Left hindlimb (tissue), 1 donor: ENCODE measurements around the gene TLK2.
"Not testable (repeated sequence)": the region's sequence is repeated elsewhere in the genome, so short reads cannot be mapped to it uniquely, and the experiment has no call there.

ENCODE experiments used
- DNase-seq: peaks from one replicate; pipeline ENCODE4 v3.0.0-alpha.2; 2018

Gene TLK2

GRCh38 chr17:62562656-62563055, 84.0 kb downstream of the TLK2 start:
- DNase-seq = no peak

DNA sequence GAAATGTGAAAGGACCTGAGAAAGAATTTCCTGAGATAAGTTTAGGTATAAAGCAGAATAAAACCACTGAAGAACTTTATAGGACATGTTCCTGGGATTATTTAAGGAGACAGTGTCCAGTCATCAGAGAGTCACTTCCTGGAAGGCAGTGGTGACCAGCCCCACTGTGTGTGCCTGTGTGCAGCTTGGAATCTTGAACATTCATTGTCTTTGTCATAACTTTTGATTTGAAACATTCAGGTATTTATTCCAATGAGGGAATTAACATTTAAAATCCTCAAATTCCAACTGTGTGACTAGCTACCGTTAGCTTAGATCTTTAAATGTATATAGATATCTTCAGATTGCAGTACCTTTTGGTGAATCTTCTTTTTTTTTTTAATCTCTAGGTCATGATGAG, 87.2 kb downstream of the TLK2 start:
- DNase-seq = no peak

DNA sequence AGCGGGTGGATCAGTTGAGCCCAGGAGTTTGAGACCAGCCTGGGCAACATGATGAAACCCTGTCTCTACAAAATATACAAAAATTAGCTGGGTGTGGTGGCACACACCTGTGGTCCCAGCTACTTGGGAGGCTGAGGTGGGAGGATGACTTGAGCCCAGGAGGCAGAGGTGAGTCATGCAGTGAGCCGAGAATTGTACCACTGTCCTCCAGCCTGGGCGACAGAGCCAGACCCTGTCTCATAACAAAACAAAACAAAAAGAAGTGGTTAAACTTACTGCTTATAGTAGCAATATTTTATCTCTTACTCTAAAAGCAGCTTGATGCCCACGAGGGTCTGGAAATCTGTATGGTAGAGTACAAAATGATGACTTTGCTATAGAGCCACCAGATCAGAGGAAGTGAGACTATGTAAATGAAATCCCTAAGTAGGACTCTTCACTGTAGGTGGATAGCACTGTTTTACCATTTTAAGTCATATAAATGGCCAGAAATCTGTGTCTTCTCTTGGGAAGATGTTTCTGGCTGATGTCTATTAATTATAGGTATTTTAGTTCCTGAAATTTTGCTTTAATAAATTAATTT, 88.5 kb downstream of the TLK2 start:
- DNase-seq = no peak

DNA sequence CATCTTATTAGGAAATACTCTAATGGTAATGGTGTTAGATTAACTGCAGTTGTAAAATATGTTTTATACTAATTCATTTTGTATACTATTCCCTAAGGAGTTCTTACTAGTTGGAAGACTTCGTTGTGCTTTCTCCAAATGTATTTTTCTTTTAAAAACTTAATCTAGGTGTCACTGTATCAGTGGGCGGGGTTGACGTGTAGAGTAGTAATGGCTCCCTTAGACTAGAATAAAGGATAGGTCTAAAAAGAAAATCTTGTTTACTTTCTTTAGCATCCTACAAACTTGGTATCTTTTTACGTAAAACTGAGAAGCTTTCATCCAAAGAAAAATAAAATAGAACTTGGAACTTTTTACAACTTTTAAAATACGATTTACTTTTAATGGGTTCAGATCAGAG, 93.9 kb downstream of the TLK2 start:
- no peak for DNase-seq

- no peak for DNase-seq
Measured at GRCh38 chr17:62572888-62573401, 94.3 kb downstream of the TLK2 start.

DNA sequence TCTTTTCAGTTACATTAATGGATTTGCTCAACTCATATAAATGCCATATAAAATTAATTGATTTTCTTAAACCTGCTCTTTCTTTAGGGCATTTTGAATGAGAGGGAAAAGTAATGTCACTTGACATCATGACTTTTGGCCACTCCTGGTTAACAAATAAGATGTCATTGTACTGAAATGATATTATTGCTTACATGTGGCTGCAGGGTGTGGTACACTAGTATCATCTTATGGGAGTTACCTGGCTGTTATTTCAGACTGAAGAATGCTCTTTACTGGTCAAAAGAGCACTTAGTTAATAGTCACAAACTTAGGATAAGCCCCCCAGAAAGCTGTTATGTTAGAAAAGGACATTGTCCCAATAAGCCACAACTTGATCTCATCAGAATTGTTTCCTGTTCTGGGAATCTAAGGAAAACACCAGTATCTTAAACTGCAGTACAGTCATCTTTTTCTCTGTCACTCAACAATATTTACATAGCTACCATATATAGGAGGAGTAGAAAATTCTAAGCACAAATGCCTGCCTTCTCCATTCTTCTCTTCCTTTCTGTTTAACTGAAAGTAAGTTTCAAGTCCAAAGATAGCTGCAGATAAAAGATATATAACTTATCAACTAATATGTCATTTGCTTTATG, 95.0 kb downstream of the TLK2 start:
- DNase-seq = no peak

- DNase-seq = no peak
Measured at GRCh38 chr17:62576382-62576781, 97.8 kb downstream of the TLK2 start.

GRCh38 chr17:62578757-62579487, 100.3 kb downstream of the TLK2 start:
- no peak for DNase-seq

DNA sequence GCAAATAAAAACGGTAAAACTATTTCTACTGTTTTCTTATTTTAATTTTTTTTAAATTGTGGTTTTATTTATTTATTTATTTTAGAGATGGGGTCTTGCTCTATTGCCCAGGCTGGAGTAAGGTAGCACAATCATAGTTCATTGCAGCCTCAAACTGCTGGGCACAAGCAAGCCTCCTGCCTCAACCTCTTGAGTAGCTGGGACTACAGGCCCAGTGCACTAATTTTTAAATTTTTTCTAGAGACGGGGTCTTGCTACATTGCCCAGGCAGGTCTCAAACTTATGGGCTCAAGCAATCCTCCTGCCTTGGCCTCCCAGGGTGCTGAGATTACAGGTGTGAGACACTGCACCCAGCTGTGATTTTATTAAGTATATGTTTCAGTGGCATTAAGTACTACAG, 102.3 kb downstream of the TLK2 start:
- no peak for DNase-seq

- no peak for DNase-seq
Measured at GRCh38 chr17:62581764-62582163, 103.1 kb downstream of the TLK2 start.

- no peak for DNase-seq
Measured at GRCh38 chr17:62587554-62587953, 108.9 kb downstream of the TLK2 start.

DNA sequence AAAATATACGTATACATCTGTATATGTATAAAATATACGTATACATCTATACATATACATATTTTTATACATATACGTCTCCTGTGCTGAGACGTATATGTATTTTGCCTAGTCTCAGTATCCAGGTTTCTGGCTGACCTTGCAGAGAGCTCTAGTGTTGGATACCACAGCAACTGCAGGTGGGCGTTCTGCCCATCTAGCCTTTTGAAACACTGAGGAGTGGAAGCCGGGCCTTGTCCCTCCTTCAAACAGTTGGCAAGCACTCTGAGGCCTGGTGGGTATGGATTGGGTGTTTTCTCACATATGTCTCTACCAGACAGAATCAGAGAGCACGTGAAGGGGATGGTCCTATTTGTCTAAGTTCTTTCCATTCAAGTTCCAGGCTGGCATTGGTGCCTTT, 109.5 kb downstream of the TLK2 start:
- DNase-seq = no peak

DNA sequence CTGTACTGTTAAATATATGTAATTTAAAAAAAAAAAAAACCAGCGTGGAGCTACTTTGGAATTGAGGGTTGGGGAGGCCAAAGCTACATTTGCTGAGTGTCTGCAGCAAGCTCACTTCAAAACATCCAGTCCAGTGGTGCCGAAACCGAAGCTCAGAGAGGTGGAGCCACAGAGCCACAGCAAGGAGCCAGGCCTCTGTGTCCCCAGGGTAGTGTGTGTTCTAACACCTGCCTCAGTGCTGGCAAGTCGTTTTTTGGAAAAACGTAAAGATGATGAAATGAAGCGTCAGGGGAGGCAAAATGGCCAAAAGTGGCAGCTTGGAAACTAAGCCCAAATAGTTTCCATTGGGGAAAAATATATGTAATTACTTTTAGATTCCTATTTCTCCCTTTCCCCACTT, 112.7 kb downstream of the TLK2 start:
- peak; percentile 51 for DNase-seq

GRCh38 chr17:62591822-62592221, 113.2 kb downstream of the TLK2 start:
- DNase-seq = not testable (repeated sequence)

GRCh38 chr17:62592341-62593099, 113.9 kb downstream of the TLK2 start:
- DNase-seq = no peak

DNA sequence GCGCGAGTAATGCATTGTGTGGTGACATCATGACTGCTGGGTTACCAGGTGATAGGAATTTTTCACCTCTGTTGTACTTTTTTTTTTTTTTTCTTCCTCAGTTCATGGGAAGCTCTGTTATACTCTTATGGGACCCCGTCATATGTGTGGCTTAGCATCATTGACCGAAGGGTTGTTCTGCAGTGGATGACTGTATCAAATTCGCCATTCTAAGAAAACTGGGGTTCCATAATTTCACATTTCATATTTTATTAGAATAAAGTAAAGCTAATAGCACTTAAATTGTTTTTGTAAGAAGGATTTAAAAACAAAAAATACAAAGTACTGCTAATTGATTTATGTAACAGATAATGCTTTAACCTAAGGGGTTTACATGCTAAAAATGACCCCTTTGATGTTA, 116.9 kb downstream of the TLK2 start:
- no peak for DNase-seq

DNA sequence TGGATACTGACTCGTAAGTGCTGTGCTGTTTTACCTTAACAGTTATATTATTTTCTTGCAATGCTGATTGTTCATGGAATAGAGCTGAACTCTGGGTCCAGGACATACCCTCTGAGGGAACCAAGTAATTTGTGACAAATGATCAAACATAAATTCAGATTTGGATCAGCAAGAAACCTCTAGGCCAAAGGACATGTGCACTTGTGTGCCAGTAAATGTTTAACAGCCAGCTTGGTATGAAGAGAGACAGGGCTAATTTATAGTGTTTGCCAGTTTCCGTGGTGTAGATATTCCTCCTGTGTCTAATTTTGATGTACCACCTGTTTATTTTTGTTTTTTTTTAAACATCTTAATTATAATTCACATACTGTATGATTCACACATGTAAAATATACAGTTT, 118.0 kb downstream of the TLK2 start:
- no peak for DNase-seq

DNA sequence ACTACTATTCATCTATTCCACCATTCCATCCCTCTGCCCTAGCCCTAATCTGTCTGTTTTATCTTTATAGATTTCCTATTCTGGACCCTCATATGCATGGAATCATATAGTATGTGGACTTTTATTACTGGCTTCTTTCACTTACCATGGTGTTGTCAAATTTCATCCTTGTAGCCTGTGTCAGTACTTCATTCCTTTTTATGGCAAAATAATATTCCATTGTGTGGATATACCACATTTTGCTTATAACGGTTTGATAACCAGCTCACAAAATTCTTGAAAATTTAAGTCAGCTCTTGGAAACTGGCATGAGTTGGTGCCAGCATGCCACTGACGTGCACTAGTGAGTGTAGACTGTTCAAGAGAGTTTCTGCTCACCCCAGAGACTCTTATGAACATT, 118.5 kb downstream of the TLK2 start:
- no peak for DNase-seq

GRCh38 chr17:62597920-62598319, 119.3 kb downstream of the TLK2 start:
- no peak for DNase-seq

GRCh38 chr17:62599964-62600657, 121.5 kb downstream of the TLK2 start:
- no peak for DNase-seq

DNA sequence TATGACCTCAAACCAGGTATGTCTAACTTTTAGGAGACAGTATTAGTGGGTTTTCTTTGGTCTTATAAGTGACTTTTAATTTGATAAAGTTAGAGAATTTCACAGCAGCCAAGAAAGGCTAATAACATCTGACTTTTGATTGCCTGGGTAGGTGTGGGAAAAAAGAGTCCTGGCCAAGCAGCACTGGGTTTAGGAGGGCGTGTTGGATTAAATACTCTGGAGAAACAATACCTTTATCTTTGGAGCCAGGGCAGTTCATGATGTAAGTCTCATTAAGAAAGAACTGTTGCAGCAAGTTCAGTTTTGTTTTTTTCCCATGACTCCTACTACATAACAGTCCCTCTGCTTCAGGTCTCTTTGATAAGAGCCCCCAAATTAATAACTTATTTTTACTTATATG, 122.2 kb downstream of the TLK2 start:
- no peak for DNase-seq

- DNase-seq = no peak
Measured at GRCh38 chr17:62601471-62601870, 122.8 kb downstream of the TLK2 start.

DNA sequence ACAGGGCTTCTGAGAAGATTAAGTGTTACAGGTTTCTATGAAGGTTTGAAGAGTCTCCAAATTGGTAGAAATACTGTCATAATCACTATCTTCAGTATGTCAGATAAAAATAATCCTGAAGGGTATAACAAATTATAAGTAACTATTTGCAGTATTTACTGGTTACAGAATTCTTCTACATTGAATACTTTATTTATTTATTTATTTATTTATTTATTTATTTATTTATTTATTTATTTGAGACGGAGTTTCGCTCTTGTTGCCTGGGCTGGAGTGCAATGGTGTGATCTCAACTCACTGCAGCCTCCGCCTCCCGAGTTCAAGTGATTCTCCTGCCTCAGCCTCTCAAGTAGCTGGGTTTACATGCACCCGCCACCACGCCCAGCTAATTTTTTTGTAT, 125.2 kb downstream of the TLK2 start:
- DNase-seq = not testable (repeated sequence)
